Right lobe of liver (tissue), 6 donors: Measurements from ENCODE around the gene NMNAT2. TPM values are rescaled to one million over a fixed set of nuclear protein-coding genes. Genes with fewer than 3 reads are reported as not detected.

Experiments
- ATAC-seq, 4 donors: fragments of 200-7000 bp; cut with Tn5 transposase; one replicate each; pipeline ENCODE4 v1.9.1; 2020; ENCODE audit warnings: mild to moderate bottlenecking in 4 of 4, moderate library complexity in 4 of 4
- DNase-seq, 3 donors: peaks; one replicate each; pipeline ENCODE4 v3.0.0-alpha.2; 2020
- H3K27ac ChIP-seq, 3 donors: fragments of 200-600 bp; one replicate each; pipeline ENCODE4 v1.8.0; 2022
- H3K27me3 ChIP-seq, 2 donors: fragments of 200-600 bp; one replicate each; pipeline ENCODE4 v1.8.0; 2022
- H3K36me3 ChIP-seq, 4 donors: fragments of 200-600 bp; sonication (generic) in 1 of 4; one replicate each; pipeline versions ENCODE4 v1.5.1 to v1.8.0; 2017 to 2022; ENCODE audit warnings: control low read depth in 1 of 4
- H3K4me1 ChIP-seq, 4 donors: fragments of 200-600 bp; sonication (generic) in 1 of 4; one replicate each; pipeline versions ENCODE4 v1.5.1 to v1.8.0; 2017 to 2022; ENCODE audit warnings: control low read depth in 1 of 4
- H3K4me3 ChIP-seq, 3 donors: fragments of 200-600 bp; one replicate each; pipeline ENCODE4 v1.8.0; 2022
- H3K9me3 ChIP-seq, 4 donors: fragments of 200-600 bp; sonication (generic) in 1 of 4; one replicate each; pipeline versions ENCODE4 v1.5.1 to v1.8.0; 2017 to 2022; ENCODE audit warnings: control low read depth in 1 of 4
- CTCF ChIP-seq, 4 donors: fragments of 200-600 bp in 3 of 4; fragments of 450-650 bp in 1 of 4; IDR thresholded peaks; one replicate each; pipeline versions ENCODE4 v1.5.1 to v1.8.0; 2016 to 2022; ENCODE audit warnings: antibody characterized with exemption in 4 of 4, mild to moderate bottlenecking in 2 of 4
- POLR2A ChIP-seq: fragments of 450-650 bp; IDR thresholded peaks from one replicate; pipeline ENCODE4 v1.6.1; 2017; ENCODE audit warnings: antibody characterized with exemption, mild to moderate bottlenecking
- WGBS: methylation state at CpG from one replicate; pipeline ENCODE4 v1.1.6; 2018; ENCODE audit warnings: low coverage, low lambda C conversion rate; ENCODE audit not compliant: insufficient coverage; ENCODE audit errors: missing lambda C conversion rate; 5-methylcytosine and 5-hydroxymethylcytosine counted together
- intact Hi-C, 2 donors: fragments of 100-400 bp; cut with DNase I; formaldehyde crosslinking; loops; one replicate each; pipeline versions ENCODE4 v1.11.2 to v1.14.1; 2022
- total RNA-seq, 6 experiments: library from RNA; depleted of rRNA in 2 of 6; stranded (reverse); fragments of >200 nt in 2 of 6; fragmentation: NEBNext Ultra II Directional in 3 of 6; extraction: Animal tissue kit (Norgen Biotek cat#: 25700) in 3 of 6; gene quantifications; one replicate each; pipeline versions ENCODE4 v1.1.0 to v1.2.4, GENCODE V29; 2016 to 2023
- donor health status: DM: no; HTN: yes; CAD: no.
- donor health status: DM: no; HTN: no; CAD: no.
- donor health status: DM: no; HTN: no; CAD: no.
- donor health status: DM: no; HTN: yes; CAD: no.
- donor health status: DM: no; HTN: yes; CAD: no.

NMNAT2 gene
- total RNA-seq, 6 experiments from 2014 or later, result 0.06 to 0.07 (median 0.06) TPM; not detected in 3

- DNase-seq, result no peak
- TF ChIP-seq CTCF (IDR thresholded peaks at IDR 0.05) (no peak), POLR2A (no peak)
- no peaks in the 10 kb centered on the region for H3K9me3 ChIP-seq
- H3K27me3 ChIP-seq, result no peaks in the 10 kb centered on the region
- WGBS, result no CpG with 5 or more reads among the region's 4 CpGs
- no peak overlapping the region for H3K27ac ChIP-seq
- H3K4me1 ChIP-seq, result no peaks in the 10 kb centered on the region
- H3K4me3 ChIP-seq, result no peak overlapping the region
- H3K36me3 ChIP-seq, result no peaks in the 10 kb centered on the region
- no peak for ATAC-seq
- intact Hi-C loops, result no loop called here
These were observed 87.8 kb downstream of the NMNAT2 start for GRCh38 chr1:183330335-183330734.

- intact Hi-C loops, result no loop called here
These were observed 89.8 kb downstream of the NMNAT2 start for GRCh38 chr1:183328371-183328770.

GRCh38 chr1:183327434-183328290 lies 90.5 kb downstream of the NMNAT2 start:
- 60% methylated on average over 7 of the region's 11 CpGs for WGBS
- DNase-seq (no peak), ATAC-seq (no peak)

More at GRCh38 chr1:183328371-183328770, 89.8 kb downstream of the NMNAT2 start:
- Histone ChIP-seq H3K27ac (no peak overlapping the region), H3K9me3 (no peaks in the 10 kb centered on the region), H3K27me3 (no peaks in the 10 kb centered on the region), H3K4me3 (no peak overlapping the region), H3K36me3 (no peaks in the 10 kb centered on the region), H3K4me1 (no peaks in the 10 kb centered on the region)
- ATAC-seq, result no peak
- TF ChIP-seq POLR2A (no peak), CTCF (IDR thresholded peaks at IDR 0.05) (no peak)
- 82% methylated on average over 1 of the region's 1 CpG for WGBS
- no peak for DNase-seq

GRCh38 chr1:183323849-183324683 lies 94.1 kb downstream of the NMNAT2 start:
- H3K27me3 ChIP-seq, result no peaks in the 10 kb centered on the region
- intact Hi-C loops, result no loop called here
- H3K4me3 ChIP-seq, result no peak overlapping the region
- WGBS, result 43% methylated on average over 7 of the region's 7 CpGs
- TF ChIP-seq CTCF (IDR thresholded peaks at IDR 0.05) (no peak), POLR2A (no peak)
- no peaks in the 10 kb centered on the region for H3K4me1 ChIP-seq
- ATAC-seq, result no peak
- H3K9me3 ChIP-seq, result no peaks in the 10 kb centered on the region
- no peak overlapping the region for H3K27ac ChIP-seq
- H3K36me3 ChIP-seq, result no peaks in the 10 kb centered on the region
- DNase-seq, result no peak

More at GRCh38 chr1:183327434-183328290, 90.5 kb downstream of the NMNAT2 start:
- no peak overlapping the region for H3K27ac ChIP-seq
- no peak for TF ChIP-seq POLR2A
- TF ChIP-seq CTCF (IDR thresholded peaks at IDR 0.05), result no peak
- H3K4me3 ChIP-seq, result no peak overlapping the region
- H3K4me1 ChIP-seq, result no peaks in the 10 kb centered on the region
- H3K27me3 ChIP-seq, result no peaks in the 10 kb centered on the region
- H3K36me3 ChIP-seq, result no peaks in the 10 kb centered on the region
- H3K9me3 ChIP-seq, result no peaks in the 10 kb centered on the region
- intact Hi-C loops, result no loop called here
